Tibial artery (tissue), 4 donors: Measurements from ENCODE around the gene CFAP65.

ENCODE experiments used
- DNase-seq, 2 donors: peaks; one replicate each; pipeline ENCODE4 v3.0.0-alpha.2; 2019
- H3K27ac ChIP-seq, 2 donors: fragments of 200-600 bp; sonication (generic) in 1 of 2; 1 replicate in 1 of 2; 2 replicates in 1 of 2; pipeline ENCODE4 v1.5.1; 2018 to 2019; ENCODE audit warnings: mild to moderate bottlenecking in 1 of 2
- H3K27me3 ChIP-seq, 2 donors: fragments of 200-600 bp; sonication (generic) in 1 of 2; one replicate each; pipeline versions ENCODE4 v1.5.1 to v1.6.0; 2016 to 2019
- H3K36me3 ChIP-seq, 3 donors: fragments of 200-600 bp; sonication (generic) in 2 of 3; one replicate each; pipeline ENCODE4 v1.5.1; 2016 to 2019; ENCODE audit warnings: mild to moderate bottlenecking in 2 of 3
- H3K4me1 ChIP-seq, 4 donors: fragments of 200-600 bp; sonication (generic) in 2 of 4; 1 replicate in 3 of 4; 2 replicates in 1 of 4; pipeline ENCODE4 v1.5.1; 2016 to 2019
- H3K4me3 ChIP-seq, 2 donors: fragments of 200-600 bp; sonication (generic) in 1 of 2; 1 replicate in 1 of 2; 2 replicates in 1 of 2; pipeline ENCODE4 v1.5.1; 2018 to 2019; ENCODE audit warnings: mild to moderate bottlenecking in 2 of 2
- H3K9me3 ChIP-seq, 3 donors: fragments of 200-600 bp; sonication (generic) in 1 of 3; one replicate each; pipeline ENCODE4 v1.5.1; 2016 to 2019
- CTCF ChIP-seq, 2 experiments: fragments of 200-600 bp in 1 of 2; fragments of 450-650 bp in 1 of 2; IDR thresholded peaks; one replicate each; pipeline ENCODE4 v1.5.1; 2017 to 2019; ENCODE audit warnings: antibody characterized with exemption in 2 of 2, mild to moderate bottlenecking in 1 of 2, moderate library complexity in 1 of 2
- intact Hi-C: fragments of 100-400 bp; cut with DNase I; formaldehyde crosslinking; loops from one replicate; pipeline ENCODE4 v1.15.0; 2023; ENCODE audit warnings: low total_unique reads

The CFAP65 gene, protein sequence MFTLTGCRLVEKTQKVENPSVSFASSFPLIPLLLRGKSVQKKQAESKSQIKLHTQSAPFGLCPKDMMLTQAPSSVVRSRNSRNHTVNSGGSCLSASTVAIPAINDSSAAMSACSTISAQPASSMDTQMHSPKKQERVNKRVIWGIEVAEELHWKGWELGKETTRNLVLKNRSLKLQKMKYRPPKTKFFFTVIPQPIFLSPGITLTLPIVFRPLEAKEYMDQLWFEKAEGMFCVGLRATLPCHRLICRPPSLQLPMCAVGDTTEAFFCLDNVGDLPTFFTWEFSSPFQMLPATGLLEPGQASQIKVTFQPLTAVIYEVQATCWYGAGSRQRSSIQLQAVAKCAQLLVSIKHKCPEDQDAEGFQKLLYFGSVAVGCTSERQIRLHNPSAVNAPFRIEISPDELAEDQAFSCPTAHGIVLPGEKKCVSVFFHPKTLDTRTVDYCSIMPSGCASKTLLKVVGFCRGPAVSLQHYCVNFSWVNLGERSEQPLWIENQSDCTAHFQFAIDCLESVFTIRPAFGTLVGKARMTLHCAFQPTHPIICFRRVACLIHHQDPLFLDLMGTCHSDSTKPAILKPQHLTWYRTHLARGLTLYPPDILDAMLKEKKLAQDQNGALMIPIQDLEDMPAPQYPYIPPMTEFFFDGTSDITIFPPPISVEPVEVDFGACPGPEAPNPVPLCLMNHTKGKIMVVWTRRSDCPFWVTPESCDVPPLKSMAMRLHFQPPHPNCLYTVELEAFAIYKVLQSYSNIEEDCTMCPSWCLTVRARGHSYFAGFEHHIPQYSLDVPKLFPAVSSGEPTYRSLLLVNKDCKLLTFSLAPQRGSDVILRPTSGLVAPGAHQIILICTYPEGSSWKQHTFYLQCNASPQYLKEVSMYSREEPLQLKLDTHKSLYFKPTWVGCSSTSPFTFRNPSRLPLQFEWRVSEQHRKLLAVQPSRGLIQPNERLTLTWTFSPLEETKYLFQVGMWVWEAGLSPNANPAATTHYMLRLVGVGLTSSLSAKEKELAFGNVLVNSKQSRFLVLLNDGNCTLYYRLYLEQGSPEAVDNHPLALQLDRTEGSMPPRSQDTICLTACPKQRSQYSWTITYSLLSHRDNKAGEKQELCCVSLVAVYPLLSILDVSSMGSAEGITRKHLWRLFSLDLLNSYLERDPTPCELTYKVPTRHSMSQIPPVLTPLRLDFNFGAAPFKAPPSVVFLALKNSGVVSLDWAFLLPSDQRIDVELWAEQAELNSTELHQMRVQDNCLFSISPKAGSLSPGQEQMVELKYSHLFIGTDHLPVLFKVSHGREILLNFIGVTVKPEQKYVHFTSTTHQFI (N-terminal part only)

GRCh38 chr2:219041252-219041651, at the start of gene CFAP65:
Gene CFAP65 (minus strand): TSS chr2:219041516. CDS start chr2:219039048, 2,468 bp downstream.
- H3K36me3 ChIP-seq = no peaks in the 10 kb centered on the region
- H3K27me3 ChIP-seq = peaks cover 0 to 78% of the 10 kb centered on the region in 2 donors
- no peak within 1 kb of the TSS for H3K27ac ChIP-seq
- peak in 1 of 2 donors; percentile 39 for DNase-seq
- no peak for TF ChIP-seq CTCF (IDR thresholded peaks at IDR 0.05)
- H3K9me3 ChIP-seq = no peaks in the 10 kb centered on the region
- intact Hi-C loops = no loop called here
- H3K4me1 ChIP-seq = peaks cover 0 to 5% (median 2%) of the 10 kb centered on the region in 4 donors
- H3K4me3 ChIP-seq = no peak within 1 kb of the TSS

GRCh38 chr2:219090436-219091299, 49.4 kb upstream of the CFAP65 start:
- peaks cover 0 to 7% (median 4%) of the 10 kb centered on the region in 3 donors for H3K36me3 ChIP-seq
- no peaks in the 10 kb centered on the region for H3K9me3 ChIP-seq
- intact Hi-C loops = no loop called here
- H3K4me3 ChIP-seq = no peak overlapping the region
- no peak overlapping the region for H3K27ac ChIP-seq
- no peak for DNase-seq
- H3K27me3 ChIP-seq = no peaks in the 10 kb centered on the region
- no peak for TF ChIP-seq CTCF (IDR thresholded peaks at IDR 0.05)
- no peaks in the 10 kb centered on the region for H3K4me1 ChIP-seq

- no peak for TF ChIP-seq CTCF (IDR thresholded peaks at IDR 0.05)
- intact Hi-C loops = no loop called here
- no peak overlapping the region for H3K4me3 ChIP-seq
- no peaks in the 10 kb centered on the region for H3K4me1 ChIP-seq
- no peaks in the 10 kb centered on the region for H3K27me3 ChIP-seq
- no peaks in the 10 kb centered on the region for H3K9me3 ChIP-seq
- DNase-seq = no peak
- H3K36me3 ChIP-seq = peaks cover 0 to 4% (median 0%) of the 10 kb centered on the region in 3 donors
- H3K27ac ChIP-seq = no peak overlapping the region
Measured at GRCh38 chr2:219089330-219089729, 48.0 kb upstream of the CFAP65 start.

DNA sequence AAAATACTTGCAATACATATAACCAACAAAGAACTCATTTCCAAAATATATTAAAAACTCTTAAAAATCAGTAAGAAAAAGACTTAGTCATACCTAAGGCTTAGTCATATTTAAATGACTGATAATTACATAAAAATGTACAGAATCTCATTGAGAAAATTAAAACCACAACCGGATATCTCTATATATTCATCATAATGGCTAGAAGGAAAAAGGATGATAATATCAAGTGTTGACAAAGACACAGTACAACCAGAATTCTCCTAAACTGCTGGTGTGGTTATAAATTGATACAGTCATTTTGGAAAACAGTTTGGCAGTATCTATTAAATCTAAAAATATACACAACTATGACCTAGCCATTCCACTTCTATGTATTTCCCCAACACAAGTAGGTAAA, 46.5 kb upstream of the CFAP65 start:
- intact Hi-C loops = no loop called here
- H3K9me3 ChIP-seq = no peaks in the 10 kb centered on the region
- no peaks in the 10 kb centered on the region for H3K27me3 ChIP-seq
- no peak for DNase-seq
- no peak overlapping the region for H3K27ac ChIP-seq
- H3K4me3 ChIP-seq = no peak overlapping the region
- H3K4me1 ChIP-seq = no peaks in the 10 kb centered on the region
- no peaks in the 10 kb centered on the region for H3K36me3 ChIP-seq
- no peak for TF ChIP-seq CTCF (IDR thresholded peaks at IDR 0.05)
